Testis (tissue), 3 donors: Measurements from ENCODE around the gene UBAC2. TPM values are rescaled to one million over a fixed set of nuclear protein-coding genes. Genes with fewer than 3 reads are reported as not detected.
A peak's percentile ranks its signal among the peaks of the same experiment; 100 is the strongest.

Source experiments
- DNase-seq: peaks from one replicate; pipeline ENCODE4 v3.0.0-alpha.2; 2019
- H3K27ac ChIP-seq, 2 donors: fragments of 200-600 bp; sonication (generic); one replicate each; pipeline ENCODE4 v1.5.1; 2019
- H3K27me3 ChIP-seq: fragments of 200-600 bp; sonication (generic); one replicate; pipeline ENCODE4 v1.5.1; 2019
- H3K36me3 ChIP-seq: fragments of 200-600 bp; sonication (generic); one replicate; pipeline ENCODE4 v1.5.1; 2017; ENCODE audit warnings: low read depth; ENCODE audit errors: missing control alignments
- H3K4me1 ChIP-seq: fragments of 200-600 bp; sonication (generic); one replicate; pipeline ENCODE4 v1.5.1; 2019
- H3K4me3 ChIP-seq, 2 donors: fragments of 200-600 bp; sonication (generic); one replicate each; pipeline ENCODE4 v1.5.1; 2017 to 2019
- H3K9me3 ChIP-seq: fragments of 200-600 bp; sonication (generic); one replicate; pipeline ENCODE4 v1.5.1; 2017
- CTCF ChIP-seq, 3 experiments: fragments of 450-650 bp in 2 of 3; fragments of 200-600 bp in 1 of 3; sonication (generic) in 1 of 3; IDR thresholded peaks; one replicate each; pipeline ENCODE4 v1.5.1; 2016 to 2019; ENCODE audit warnings: antibody characterized with exemption in 3 of 3, mild to moderate bottlenecking in 2 of 3, moderate library complexity in 1 of 3
- POLR2A ChIP-seq: fragments of 450-650 bp; IDR thresholded peaks from one replicate; pipeline ENCODE4 v1.6.1; 2017; ENCODE audit warnings: antibody characterized with exemption, mild to moderate bottlenecking, moderate library complexity
- WGBS, 2 donors: methylation state at CpG; one replicate each; pipeline ENCODE4 v1.1.5; 2018; 5-methylcytosine and 5-hydroxymethylcytosine counted together
- intact Hi-C: fragments of 100-400 bp; cut with DNase I; formaldehyde crosslinking; loops from one replicate; pipeline ENCODE4 v1.15.1; 2023; ENCODE audit warnings: low total_unique reads
- polyA plus RNA-seq: library from polyadenylated mRNA; stranded (reverse); fragments of 350-450 nt; fragmentation: Illumina TruSeq; extraction: RNeasy Lipid Tissue Mini Kit (QIAGEN cat#74804); gene quantifications from one replicate; pipeline ENCODE4 v1.2.3, GENCODE V29; 2014; ENCODE audit warnings: low read depth, low replicate concordance; ENCODE audit not compliant: insufficient read depth
- total RNA-seq, 2 donors: library from RNA; depleted of rRNA; stranded (reverse); fragments of >200 nt; gene quantifications; one replicate each; pipeline ENCODE4 v1.2.3, GENCODE V29; 2016

UBAC2 gene
- total and polyA plus RNA-seq, 3 donors from 2014 or later, result 85.5 to 147 (median 93.0) TPM

- peak overlapping the region; percentile 95 to 97 for H3K27ac ChIP-seq
- peaks cover 13% of the 10 kb centered on the region for H3K4me1 ChIP-seq
- peak; percentile 38 for DNase-seq
- no peaks in the 10 kb centered on the region for H3K36me3 ChIP-seq
- intact Hi-C loops, result no loop called here
- 4 to 7% methylated on average over 27 of the region's 37 CpGs for WGBS, 2 donors
- H3K4me3 ChIP-seq, result peak overlapping the region; percentile 91 to 99
- no peaks in the 10 kb centered on the region for H3K9me3 ChIP-seq
- H3K27me3 ChIP-seq, result no peaks in the 10 kb centered on the region
- no peak for TF ChIP-seq POLR2A
- TF ChIP-seq CTCF (IDR thresholded peaks at IDR 0.05), result no peak
Measured at GRCh38 chr13:99199541-99200431, 868 bp upstream of the UBAC2 start.

GRCh38 chr13:99203601-99204579, 3.2 kb downstream of the UBAC2 start:
- Histone ChIP-seq H3K4me1 (peaks cover 13% of the 10 kb centered on the region), H3K9me3 (no peaks in the 10 kb centered on the region), H3K4me3 (no peak overlapping the region), H3K36me3 (no peaks in the 10 kb centered on the region), H3K27ac (no peak overlapping the region), H3K27me3 (no peaks in the 10 kb centered on the region)
- intact Hi-C loops, result no loop called here
- TF ChIP-seq POLR2A (no peak), CTCF (IDR thresholded peaks at IDR 0.05) (no peak)
- DNase-seq, result no peak
- WGBS, 2 donors, result 82 to 86% methylated on average over 9 of the region's 9 CpGs

DNA sequence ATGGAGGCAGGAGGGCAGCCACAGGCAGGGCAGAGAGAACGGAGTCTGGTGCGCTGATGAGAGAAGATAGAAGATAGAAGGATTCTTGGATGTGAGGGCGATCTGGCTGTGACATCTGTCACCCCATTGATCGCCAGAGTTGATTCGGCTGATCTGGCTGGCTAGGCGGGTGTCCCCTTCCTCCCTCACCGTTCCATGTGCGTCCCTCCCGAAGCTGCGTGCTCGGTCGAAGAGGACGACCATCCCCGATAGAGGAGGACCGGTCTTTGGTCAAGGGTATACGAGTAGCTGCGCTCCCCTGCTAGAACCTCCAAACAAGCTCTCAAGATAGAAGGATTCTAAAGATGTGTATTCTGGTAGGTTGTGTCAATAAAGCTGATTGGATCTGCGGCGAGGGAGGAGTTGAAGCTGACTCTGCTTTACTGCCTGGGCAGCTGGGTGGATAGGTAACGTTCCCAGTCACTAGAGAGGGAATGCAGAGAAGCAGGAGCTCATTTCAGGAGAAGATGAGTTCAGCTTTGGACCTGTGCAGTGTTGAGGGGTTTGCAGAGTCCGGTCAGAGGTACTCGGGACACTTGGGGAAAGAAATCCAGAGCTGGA, 5.1 kb downstream of the UBAC2 start:
- Histone ChIP-seq H3K9me3 (no peaks in the 10 kb centered on the region), H3K27ac (no peak overlapping the region), H3K27me3 (no peaks in the 10 kb centered on the region), H3K36me3 (no peaks in the 10 kb centered on the region), H3K4me1 (peaks cover 9% of the 10 kb centered on the region), H3K4me3 (no peak overlapping the region)
- intact Hi-C loops, result no loop called here
- WGBS, 2 donors, result 87 to 92% methylated on average over 22 of the region's 22 CpGs
- TF ChIP-seq POLR2A, result no peak
- TF ChIP-seq CTCF (IDR thresholded peaks at IDR 0.05), result no peak
- no peak for DNase-seq

DNA sequence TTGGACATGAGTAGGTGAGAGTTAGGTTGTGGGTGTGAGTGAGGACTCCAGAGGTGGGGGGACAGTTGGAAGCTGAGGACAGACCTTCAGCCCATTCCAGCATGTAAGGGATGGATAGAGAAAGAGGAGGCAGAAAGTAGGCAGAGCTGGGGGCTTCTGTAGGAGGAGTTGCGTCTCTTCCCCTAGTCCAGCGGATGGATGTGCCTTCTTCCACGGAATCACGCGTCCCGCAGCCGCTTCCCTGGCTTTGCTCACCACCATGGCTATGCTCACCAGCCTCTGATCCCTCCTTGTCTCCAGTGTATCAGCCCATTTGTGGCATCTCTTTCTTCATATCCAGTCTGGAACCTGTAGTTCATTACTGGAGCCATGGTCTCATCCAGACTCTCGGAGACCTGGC, 5.6 kb downstream of the UBAC2 start:
- H3K27ac ChIP-seq, result no peak overlapping the region
- TF ChIP-seq POLR2A (no peak), CTCF (IDR thresholded peaks at IDR 0.05) (no peak)
- intact Hi-C loops, result no loop called here
- H3K4me1 ChIP-seq, result peaks cover 9% of the 10 kb centered on the region
- no peak for DNase-seq
- no peaks in the 10 kb centered on the region for H3K9me3 ChIP-seq
- WGBS, 2 donors, result 88 to 94% methylated on average over 8 of the region's 8 CpGs
- H3K27me3 ChIP-seq, result no peaks in the 10 kb centered on the region
- H3K36me3 ChIP-seq, result no peaks in the 10 kb centered on the region
- H3K4me3 ChIP-seq, result no peak overlapping the region
